Endothelial cell of umbilical vein (primary cell): ENCODE data around the gene SNCG.
A peak's percentile ranks its signal among the peaks of the same experiment; 100 is the strongest.

Experiments
- CTCF ChIP-seq, 2 donors: IDR thresholded peaks; 1 replicate in 1 of 2; 2 replicates in 1 of 2; pipeline ENCODE4 v1.5.1; 2011; ENCODE audit warnings: low read length in 2 of 2, mild to moderate bottlenecking in 2 of 2, moderate library complexity in 2 of 2, control low read depth in 1 of 2, inconsistent platforms in 1 of 2, low read depth in 1 of 2; ENCODE audit not compliant: insufficient read depth in 1 of 2; ENCODE audit errors: extremely low read depth in 1 of 2
- FOS ChIP-seq: IDR thresholded peaks from 2 replicates; pipeline ENCODE4 v1.6.1; 2011; ENCODE audit warnings: mild to moderate bottlenecking, low read length, moderate library complexity, borderline replicate concordance; ENCODE audit not compliant: insufficient read depth

GRCh38 chr10:86971232-86971991, 13.0 kb downstream of the SNCG start:
- TF ChIP-seq CTCF (IDR thresholded peaks at IDR 0.05; ENCODE audit: extremely low read depth in 1 of 2, insufficient read depth in 1 of 2, low read depth in 1 of 2, low read length in 2 of 2) (no peak), FOS (peak; percentile 85)
